Muscle of back (tissue), 13 donors: ENCODE measurements around the gene PWWP3B. TPM values are rescaled to one million over a fixed set of nuclear protein-coding genes. Genes with fewer than 3 reads are reported as not detected.
"Not testable (repeated sequence)": the region's sequence is repeated elsewhere in the genome, so short reads cannot be mapped to it uniquely, and the experiment has no call there.

Experiments used
- DNase-seq, 3 donors: peaks; one replicate each; pipeline versions ENCODE4 v3.0.0 to v3.0.0-alpha.2; 2013
- long read RNA-seq, 9 donors: transcript quantifications; one replicate each; lab custom pipeline, GENCODE V29; 2026
- polyA plus RNA-seq, 10 donors: library from polyadenylated mRNA; unstranded; fragments of 120-200 nt; gene quantifications; one replicate each; pipeline ENCODE4 v1.2.1, GENCODE V29; 2013; ENCODE audit not compliant: insufficient read length in 10 of 10

PWWP3B gene
- polyA plus RNA-seq, result 10 to 100 TPM; 15.3 to 33.6 (median 24.9) TPM
- long read RNA-seq, donor 1, transcript MUM1L1-203 (3 exons, 3,957 nt), result major isoform, 5 of 12 reads
- long read RNA-seq, donor 1, partial matches to known transcripts, result 7 of 12 reads
- long read RNA-seq, donor 1, other reads (novel, unspliced or antisense), result 0 of 12 reads
- long read RNA-seq, donor 2, transcript MUM1L1-203 (3 exons, 3,957 nt), result major isoform, 5 of 5 reads
- long read RNA-seq, donor 2, partial matches to known transcripts, result 0 of 5 reads
- long read RNA-seq, donor 2, other reads (novel, unspliced or antisense), result 0 of 5 reads
- long read RNA-seq, donor 3, result 0 reads
- long read RNA-seq, donor 4, transcript MUM1L1-203 (3 exons, 3,957 nt), result major isoform, 8 of 15 reads
- long read RNA-seq, donor 4, partial matches to known transcripts, result 7 of 15 reads
- long read RNA-seq, donor 4, other reads (novel, unspliced or antisense), result 0 of 15 reads
- long read RNA-seq, donor 5, transcript MUM1L1-203 (3 exons, 3,957 nt), result major isoform, 5 of 5 reads
- long read RNA-seq, donor 5, partial matches to known transcripts, result 0 of 5 reads
- long read RNA-seq, donor 5, other reads (novel, unspliced or antisense), result 0 of 5 reads
- long read RNA-seq, donor 6, full-length matches to known transcripts, result 10 of 10 reads
- long read RNA-seq, donor 6, partial matches to known transcripts, result 0 of 10 reads
- long read RNA-seq, donor 6, other reads (novel, unspliced or antisense), result 0 of 10 reads
- long read RNA-seq, donor 7, result 0 reads
- long read RNA-seq, donor 8, transcript MUM1L1-203 (3 exons, 3,957 nt), result major isoform, 7 of 7 reads
- long read RNA-seq, donor 8, partial matches to known transcripts, result 0 of 7 reads
- long read RNA-seq, donor 8, other reads (novel, unspliced or antisense), result 0 of 7 reads
- long read RNA-seq, donor 9, partial matches to known transcripts, result 0 of 3 reads
- long read RNA-seq, donor 9, other reads (novel, unspliced or antisense), result 0 of 3 reads

DNA sequence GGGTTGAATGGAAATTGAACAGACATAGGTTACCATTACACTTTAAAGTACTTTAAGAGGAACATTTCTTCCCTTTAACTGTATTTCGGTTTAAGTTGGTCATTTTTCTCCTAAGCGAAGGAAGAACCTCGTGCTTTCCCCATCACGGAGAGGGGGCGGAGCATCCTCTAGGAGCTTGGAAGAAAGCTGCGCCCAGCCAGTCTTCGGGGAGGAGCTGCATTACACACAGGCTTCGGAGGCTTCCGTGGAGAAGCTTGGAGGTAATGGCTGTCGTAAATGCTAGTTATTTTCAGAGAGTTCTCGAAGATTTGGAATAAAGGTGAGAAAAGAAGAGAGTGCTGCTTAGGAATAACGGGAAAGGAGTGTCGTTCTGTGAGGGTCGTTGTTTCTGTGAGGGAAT lies at the start of gene PWWP3B:
Gene PWWP3B, plus strand, starts transcription at position 199 of the 400 bp plus-strand sequence. CDS start 37,128 bp downstream, outside the sequence.
- DNase-seq, result peak in 2 of 3 donors; percentile 38 to 69

DNA sequence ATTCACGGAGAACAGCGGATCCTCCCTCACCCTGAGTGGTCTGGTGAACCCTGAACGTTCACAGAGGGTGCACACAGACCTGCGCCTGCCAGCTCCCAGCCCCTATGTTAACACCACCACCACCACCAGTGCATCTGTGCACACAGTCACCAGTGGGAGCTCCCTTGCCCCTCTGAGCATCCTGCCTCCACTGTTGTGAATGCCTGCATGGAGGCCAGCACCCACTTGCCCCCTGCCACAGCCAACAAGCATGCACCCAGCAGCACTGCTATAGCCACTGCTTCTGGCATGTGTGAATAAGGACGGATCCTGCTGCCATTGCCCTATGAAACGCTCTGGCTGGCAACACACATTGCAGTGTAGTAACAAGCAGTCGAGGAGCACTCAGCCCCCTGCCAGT lies 29.1 kb upstream of the PWWP3B start:
- no peak for DNase-seq

DNA sequence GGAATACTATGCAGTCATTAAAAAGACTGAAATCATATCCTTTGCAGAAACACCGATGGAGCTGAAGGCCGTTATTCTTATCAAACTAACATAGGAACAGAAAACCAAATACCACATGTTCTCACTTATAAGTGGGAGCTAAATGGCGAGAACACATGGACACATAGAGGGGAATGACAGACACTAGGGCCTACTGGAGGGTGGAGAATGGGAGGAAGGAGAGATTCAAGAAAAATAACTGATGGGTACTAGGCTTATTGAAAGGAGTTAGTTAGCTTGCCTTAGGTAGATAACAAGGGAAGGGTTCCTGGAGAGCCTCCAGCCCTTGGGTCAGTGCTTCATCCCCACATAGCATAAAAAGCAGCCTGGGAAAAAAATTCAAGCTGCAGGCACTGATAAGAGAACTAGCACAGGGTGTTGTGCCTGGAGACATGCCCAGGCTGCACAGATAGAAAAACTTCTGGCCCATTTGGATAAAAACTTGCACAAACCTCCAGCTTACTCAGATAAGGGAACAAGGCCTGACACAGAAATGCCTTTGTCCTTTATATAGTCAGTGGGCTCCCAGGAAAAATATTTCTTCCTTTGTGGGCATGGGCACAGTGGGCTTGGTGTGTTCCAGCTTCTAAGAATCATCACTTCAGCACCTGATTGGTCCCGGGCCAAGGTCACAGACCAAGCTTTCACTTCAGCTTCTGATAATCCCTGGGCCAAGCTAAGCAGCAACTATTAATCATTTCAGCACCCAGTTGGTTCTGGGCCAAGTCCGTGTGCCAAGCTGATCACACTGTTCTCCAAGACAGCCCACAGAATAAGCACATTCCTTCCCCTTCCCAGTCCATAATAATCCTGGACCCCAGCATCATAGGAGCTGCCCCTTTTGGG lies 23.1 kb upstream of the PWWP3B start:
- DNase-seq, result peak in 1 of 3 donors; percentile 0

DNA sequence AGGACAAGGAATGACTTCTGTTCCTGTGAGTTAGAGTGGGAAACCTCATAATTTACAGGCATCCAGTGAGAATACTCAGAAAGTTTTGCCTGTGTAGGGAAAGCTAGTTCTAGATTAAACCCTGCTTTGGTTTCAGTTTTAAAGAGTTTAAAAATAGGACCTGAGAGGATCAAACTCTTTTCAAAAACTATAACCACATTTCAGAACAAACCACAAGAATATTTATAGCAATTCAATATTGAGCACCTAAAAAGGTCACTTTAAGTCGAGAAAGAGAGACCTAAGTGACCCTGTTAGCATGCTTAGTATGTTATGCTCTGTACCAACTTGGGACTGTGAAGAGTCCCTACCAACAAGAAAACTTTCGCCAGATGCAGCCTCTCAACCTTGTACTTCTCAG lies 17.4 kb upstream of the PWWP3B start:
- DNase-seq, result no peak

DNA sequence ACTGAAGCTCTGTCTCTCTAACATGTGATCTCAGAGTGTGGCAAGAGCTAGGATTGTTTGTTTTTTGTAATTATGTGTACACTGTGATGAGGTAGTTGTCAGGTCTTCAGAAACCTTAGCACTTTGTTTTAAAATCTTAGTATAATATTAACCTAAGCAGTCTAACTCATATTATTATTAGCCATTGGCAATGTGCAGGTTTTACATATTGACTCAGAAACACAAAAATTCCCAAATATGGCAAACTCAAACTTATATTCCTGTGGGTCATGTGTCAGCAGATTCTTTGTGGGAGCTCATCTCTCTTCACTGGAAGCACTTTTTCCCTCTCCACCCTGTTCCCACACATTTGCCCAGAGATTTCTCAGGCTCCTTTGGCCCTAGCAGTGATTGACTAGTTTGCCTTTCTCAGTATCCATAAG lies 8.2 kb upstream of the PWWP3B start:
- no peak for DNase-seq

DNA sequence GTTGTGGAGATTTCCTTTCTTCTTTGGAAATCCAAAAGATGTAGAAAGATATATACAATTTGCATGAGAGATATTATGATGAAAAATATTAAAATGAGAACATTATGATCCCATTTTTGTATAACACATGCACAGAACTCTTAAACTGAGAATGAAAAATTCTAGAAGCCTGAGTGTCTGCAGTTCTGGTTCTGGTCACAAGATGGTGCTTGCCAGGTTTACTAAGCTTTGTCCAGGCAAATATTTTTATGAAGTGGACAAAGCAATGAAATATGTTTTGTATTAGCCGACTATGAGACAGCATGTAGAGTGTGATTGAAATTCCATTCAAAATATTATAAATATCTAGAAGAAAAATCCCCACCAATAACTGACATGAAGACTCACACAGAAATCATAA lies 2.2 kb downstream of the PWWP3B start:
- DNase-seq, result peak in 1 of 3 donors; percentile 33

DNA sequence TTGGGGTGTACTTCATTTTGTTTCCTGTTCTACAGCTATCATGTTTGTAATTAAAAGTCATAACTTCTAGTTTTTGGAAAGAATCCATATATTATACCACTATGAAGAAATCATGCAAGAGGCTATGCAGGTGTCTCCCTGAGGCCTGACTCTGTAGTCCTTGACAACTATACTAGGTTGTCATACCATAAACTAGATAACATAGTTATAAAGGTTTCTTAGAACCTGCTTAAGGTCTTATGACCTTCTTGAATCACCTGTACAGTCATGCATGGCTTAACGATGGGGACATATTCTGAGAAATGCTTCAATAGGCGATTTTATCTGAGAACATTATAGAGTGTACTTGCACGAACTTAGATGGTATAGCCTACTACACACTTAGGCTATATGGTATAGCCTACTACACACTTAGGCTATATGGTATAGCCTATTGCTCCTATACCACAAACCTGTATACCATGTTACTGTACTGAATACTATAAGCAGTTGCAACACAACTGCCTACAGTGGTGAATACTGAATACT lies 3.3 kb downstream of the PWWP3B start:
- no peak for DNase-seq

DNA sequence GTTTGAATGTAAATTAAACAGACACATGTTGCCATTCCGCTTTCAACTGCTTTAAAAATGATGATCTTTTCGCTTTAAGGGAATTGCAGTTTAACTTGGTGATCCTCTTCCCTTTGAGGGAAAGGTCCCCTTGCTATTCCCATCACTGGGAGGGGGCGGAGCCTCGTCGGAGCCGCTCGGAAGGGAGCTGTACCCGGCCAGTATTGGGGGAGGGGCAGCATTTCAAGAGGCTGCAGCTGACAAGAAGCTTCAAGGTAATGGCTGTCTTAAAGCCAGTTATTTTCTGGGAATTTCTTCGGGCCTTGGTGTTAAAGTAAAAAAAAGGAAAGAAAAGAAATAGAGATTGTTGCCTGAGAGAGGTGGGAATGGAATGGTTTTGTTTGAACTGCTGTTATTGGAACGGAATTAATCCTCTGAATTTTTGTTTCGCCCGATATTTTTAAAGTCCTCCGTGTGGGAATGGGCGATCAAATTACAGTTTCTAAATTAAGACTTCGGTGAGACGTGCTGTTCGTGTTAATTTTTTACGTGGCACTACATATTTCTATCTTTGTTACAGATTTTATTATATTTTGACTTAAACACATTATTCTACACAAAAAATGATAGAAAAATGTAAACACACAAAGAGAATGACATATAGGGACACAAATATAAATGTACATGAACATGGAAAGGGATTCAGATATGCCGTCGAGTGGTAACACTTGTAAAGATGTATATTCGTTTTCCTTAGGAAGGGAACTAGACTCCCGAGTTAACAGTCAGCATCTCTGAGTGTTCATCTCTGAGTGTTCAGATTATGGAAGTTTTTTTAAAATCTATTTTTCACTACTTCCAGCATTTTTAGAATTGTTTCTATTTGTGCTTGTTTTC lies 9.2 kb downstream of the PWWP3B start:
- peak; percentile 60 to 81 (median 77) for DNase-seq

DNA sequence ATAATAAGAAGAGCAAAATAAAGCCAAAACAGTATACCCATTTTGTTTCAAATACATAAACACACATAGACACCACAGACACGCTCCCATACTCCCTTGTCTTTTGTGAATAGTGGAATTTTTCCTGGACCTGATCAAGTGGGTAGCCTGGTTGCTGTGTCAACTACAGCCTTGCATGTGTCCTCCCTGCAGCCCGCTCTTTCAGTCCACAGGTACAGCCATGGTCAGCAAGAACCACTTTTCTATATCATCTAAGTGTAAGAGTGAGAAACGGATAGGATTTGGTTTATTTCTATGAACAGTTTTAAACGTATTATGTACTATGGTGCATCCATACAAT lies 9.8 kb downstream of the PWWP3B start:
- peak in 1 of 3 donors; percentile 8 for DNase-seq

DNA sequence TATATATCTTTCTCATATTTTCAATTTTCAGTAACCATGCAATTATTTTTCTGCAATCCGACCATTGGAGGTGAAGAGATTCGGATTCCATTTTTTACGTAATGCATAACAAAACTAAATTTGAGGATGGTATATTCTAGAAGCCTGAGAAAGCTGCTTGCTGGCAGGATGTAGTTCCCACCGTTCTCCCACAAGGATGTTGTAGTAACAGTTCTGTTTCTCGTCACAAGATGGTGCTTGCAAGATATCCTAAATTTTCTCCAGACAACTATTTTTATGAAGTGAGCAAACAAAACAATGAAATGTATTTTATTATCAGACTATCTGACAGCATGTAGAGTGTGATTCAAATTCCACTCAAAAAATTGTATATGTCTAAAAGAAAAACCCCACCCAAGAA lies 10.7 kb downstream of the PWWP3B start:
- peak in 1 of 3 donors; percentile 19 for DNase-seq

DNA sequence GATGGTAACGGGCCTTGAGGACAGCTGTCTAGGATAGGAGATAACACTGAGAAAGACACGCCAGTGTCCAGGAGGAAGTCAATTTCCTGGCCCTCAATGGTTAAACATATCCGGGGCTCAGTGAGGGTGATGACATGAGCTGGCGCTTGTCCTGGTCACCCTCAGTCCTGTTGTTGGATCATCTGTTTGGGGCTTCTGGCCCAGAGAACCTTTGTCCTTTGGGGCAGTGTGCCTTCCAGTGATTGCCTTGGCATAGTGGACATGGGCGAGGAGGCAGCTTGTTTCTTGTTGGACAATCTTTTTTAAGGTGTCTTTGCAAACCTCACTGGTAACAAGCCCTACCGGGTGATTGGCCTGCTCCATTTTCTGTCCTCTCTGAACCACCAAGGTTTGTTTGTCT lies 15.6 kb downstream of the PWWP3B start:
- DNase-seq, result not testable (repeated sequence)

DNA sequence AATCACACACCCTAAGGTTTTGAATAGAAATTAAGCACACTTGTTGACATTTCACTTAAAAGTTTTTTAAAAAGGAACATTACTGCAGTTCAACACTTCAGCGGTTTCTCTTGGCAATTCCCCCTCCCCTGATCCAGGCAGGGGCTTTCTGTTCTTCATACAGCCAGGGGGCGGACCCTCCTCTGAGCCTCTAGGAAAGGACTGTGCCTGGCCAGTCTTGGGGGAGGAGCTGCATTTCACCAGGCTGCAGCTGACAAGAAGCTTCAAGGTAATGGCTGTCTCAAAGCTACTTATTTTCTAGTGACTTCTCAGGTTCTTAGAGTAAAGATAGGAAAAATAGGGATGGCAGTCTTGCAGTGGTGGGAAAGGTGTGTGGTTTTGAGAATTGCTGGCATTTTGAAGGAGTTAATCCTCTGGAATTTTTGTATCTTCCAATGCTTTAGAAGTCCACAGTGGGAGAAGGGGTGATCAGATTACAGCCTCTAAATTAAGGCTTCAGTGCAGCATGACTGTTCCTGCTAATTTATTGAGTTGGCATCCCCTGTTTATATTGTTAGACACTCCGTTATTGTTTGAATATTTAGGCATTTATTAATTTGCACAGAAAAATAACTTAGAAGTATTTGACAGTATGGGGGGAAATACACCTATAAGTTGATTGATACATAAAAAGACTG lies 33.5 kb downstream of the PWWP3B start:
- DNase-seq, result peak in 2 of 3 donors; percentile 23 to 26

DNA sequence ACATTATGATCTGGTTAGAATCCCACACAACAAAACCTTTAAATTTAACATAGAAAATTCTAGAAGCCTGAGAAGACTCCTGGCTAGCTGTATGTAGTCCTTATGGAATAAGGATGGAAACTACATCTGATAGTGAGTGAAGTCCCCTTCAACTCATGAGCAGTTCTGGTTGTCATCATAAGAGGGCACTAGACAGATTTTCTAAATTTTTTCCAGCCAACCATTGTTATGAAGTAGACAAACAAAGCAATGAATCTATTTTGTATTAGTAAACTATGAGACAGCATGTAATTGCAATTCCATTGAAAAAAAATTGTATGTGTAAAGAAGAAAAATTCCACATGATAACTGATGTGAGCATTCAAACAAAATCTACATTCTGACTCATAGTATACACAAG lies 35.2 kb downstream of the PWWP3B start:
- no peak for DNase-seq

DNA sequence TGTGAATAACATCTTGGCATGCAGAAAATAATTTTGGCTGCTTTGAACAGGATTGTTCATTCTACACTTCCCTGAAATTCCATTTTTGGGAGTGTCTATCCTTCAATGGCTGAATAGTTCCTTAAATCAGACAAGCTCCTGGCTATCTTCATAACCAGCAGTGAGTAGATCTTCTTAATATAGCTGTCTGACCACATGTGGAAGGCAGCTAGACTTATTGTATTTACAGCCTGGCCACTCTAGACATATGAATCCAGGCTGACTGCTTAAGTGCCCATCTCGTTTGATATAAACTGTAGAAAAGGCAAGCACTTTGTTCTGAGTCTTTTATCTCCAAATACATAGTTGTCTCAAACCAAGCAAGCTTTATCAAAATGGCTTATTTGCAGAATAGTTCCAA lies 40.0 kb downstream of the PWWP3B start:
- peak in 1 of 3 donors; percentile 2 for DNase-seq

Other genes starting within 250 kb of the PWWP3B start
- gene SERPINA7, start 129.6 kb upstream of the PWWP3B start, polyA plus RNA-seq, result under 1 TPM in 1 of 10 donors, not detected in 9; 0.35 TPM